Activated naive CD8-positive, alpha-beta T cell treated with anti-CD3 and anti-CD28 coated beads for 36 hours (primary cell): Measurements from ENCODE around the gene ESR2. TPM values are rescaled to one million over a fixed set of nuclear protein-coding genes. Genes with fewer than 3 reads are reported as not detected.

Experiments
- DNase-seq: peaks from one replicate; pipeline ENCODE4 v3.0.0; 2021
- H3K27ac Mint-ChIP-seq: one replicate; pipeline ENCODE4 v1.8.0; 2022; ENCODE audit warnings: mild to moderate bottlenecking, moderate library complexity, mixed read lengths
- H3K27me3 Mint-ChIP-seq: one replicate; pipeline ENCODE4 v1.8.0; 2022; ENCODE audit warnings: mild to moderate bottlenecking, mixed read lengths
- H3K36me3 Mint-ChIP-seq: one replicate; pipeline ENCODE4 v1.8.0; 2021; ENCODE audit warnings: mild to moderate bottlenecking, mixed read lengths
- H3K4me1 Mint-ChIP-seq: one replicate; pipeline ENCODE4 v1.8.0; 2021; ENCODE audit warnings: mixed read lengths
- H3K4me3 Mint-ChIP-seq: one replicate; pipeline ENCODE4 v1.8.0; 2022; ENCODE audit warnings: mild to moderate bottlenecking, moderate library complexity, mixed read lengths
- H3K9me3 Mint-ChIP-seq: one replicate; pipeline ENCODE4 v1.8.0; 2022; ENCODE audit warnings: mixed read lengths
- total RNA-seq, 2 experiments: library from RNA; stranded (reverse); gene quantifications; one replicate each; pipeline ENCODE4 v1.2.3, GENCODE V29; 2021

The ESR2 gene
- total RNA-seq, 2 experiments from 2014 or later = 0.95 to 0.96 TPM

GRCh38 chr14:64292197-64292596 is 2.0 kb downstream of the ESR2 start:
- peaks cover 16% of the 10 kb centered on the region for H3K27me3 Mint-ChIP-seq
- H3K4me1 Mint-ChIP-seq = peaks cover 42% of the 10 kb centered on the region
- H3K9me3 Mint-ChIP-seq = no peaks in the 10 kb centered on the region
- no peak overlapping the region for H3K4me3 Mint-ChIP-seq
- no peak for DNase-seq
- H3K36me3 Mint-ChIP-seq = no peaks in the 10 kb centered on the region
- H3K27ac Mint-ChIP-seq = no peak overlapping the region

- no peak overlapping the region for H3K4me3 Mint-ChIP-seq
- H3K9me3 Mint-ChIP-seq = peaks cover 1% of the 10 kb centered on the region
- DNase-seq = no peak
- no peak overlapping the region for H3K27ac Mint-ChIP-seq
- no peaks in the 10 kb centered on the region for H3K36me3 Mint-ChIP-seq
- peaks cover 19% of the 10 kb centered on the region for H3K27me3 Mint-ChIP-seq
- H3K4me1 Mint-ChIP-seq = peaks cover 22% of the 10 kb centered on the region
These were observed 4.6 kb downstream of the ESR2 start for GRCh38 chr14:64289571-64289970.

GRCh38 chr14:64281805-64282204 is 12.4 kb downstream of the ESR2 start:
- no peak for DNase-seq
- Mint-ChIP-seq H3K4me3 (peak overlapping the region; percentile 25), H3K27ac (peak overlapping the region; percentile 86), H3K9me3 (peaks cover 7% of the 10 kb centered on the region), H3K36me3 (peaks cover 6% of the 10 kb centered on the region), H3K4me1 (peaks cover 32% of the 10 kb centered on the region), H3K27me3 (peaks cover 3% of the 10 kb centered on the region)

GRCh38 chr14:64279704-64280668 is 14.2 kb downstream of the ESR2 start:
- H3K4me3 Mint-ChIP-seq = no peak overlapping the region
- peaks cover 30% of the 10 kb centered on the region for H3K4me1 Mint-ChIP-seq
- no peaks in the 10 kb centered on the region for H3K27me3 Mint-ChIP-seq
- peak overlapping the region; percentile 62 for H3K27ac Mint-ChIP-seq
- H3K36me3 Mint-ChIP-seq = peaks cover 6% of the 10 kb centered on the region
- peaks cover 6% of the 10 kb centered on the region for H3K9me3 Mint-ChIP-seq
- DNase-seq = peak; percentile 29

- peaks cover 8% of the 10 kb centered on the region for H3K9me3 Mint-ChIP-seq
- DNase-seq = no peak
- H3K4me1 Mint-ChIP-seq = peaks cover 30% of the 10 kb centered on the region
- peaks cover 8% of the 10 kb centered on the region for H3K27me3 Mint-ChIP-seq
- H3K4me3 Mint-ChIP-seq = no peak overlapping the region
- H3K27ac Mint-ChIP-seq = no peak overlapping the region
- H3K36me3 Mint-ChIP-seq = peaks cover 9% of the 10 kb centered on the region
These were observed 15.7 kb downstream of the ESR2 start for GRCh38 chr14:64278458-64278857.

- H3K4me1 Mint-ChIP-seq = peaks cover 3% of the 10 kb centered on the region
- no peak for DNase-seq
- peaks cover 3% of the 10 kb centered on the region for H3K36me3 Mint-ChIP-seq
- peaks cover 2% of the 10 kb centered on the region for H3K9me3 Mint-ChIP-seq
- H3K27me3 Mint-ChIP-seq = peaks cover 8% of the 10 kb centered on the region
- no peak overlapping the region for H3K4me3 Mint-ChIP-seq
- no peak overlapping the region for H3K27ac Mint-ChIP-seq
These were observed 22.2 kb downstream of the ESR2 start for GRCh38 chr14:64272019-64272418.

- peaks cover 3% of the 10 kb centered on the region for H3K36me3 Mint-ChIP-seq
- no peaks in the 10 kb centered on the region for H3K9me3 Mint-ChIP-seq
- no peak overlapping the region for H3K4me3 Mint-ChIP-seq
- no peaks in the 10 kb centered on the region for H3K27me3 Mint-ChIP-seq
- H3K27ac Mint-ChIP-seq = peak overlapping the region; percentile 16
- H3K4me1 Mint-ChIP-seq = peaks cover 16% of the 10 kb centered on the region
- DNase-seq = no peak
These were observed 27.9 kb downstream of the ESR2 start for GRCh38 chr14:64266239-64266638.

- H3K4me3 Mint-ChIP-seq = no peak overlapping the region
- H3K9me3 Mint-ChIP-seq = no peaks in the 10 kb centered on the region
- no peak for DNase-seq
- H3K27ac Mint-ChIP-seq = no peak overlapping the region
- peaks cover 3% of the 10 kb centered on the region for H3K36me3 Mint-ChIP-seq
- H3K27me3 Mint-ChIP-seq = no peaks in the 10 kb centered on the region
- H3K4me1 Mint-ChIP-seq = peaks cover 16% of the 10 kb centered on the region
These were observed 28.9 kb downstream of the ESR2 start for GRCh38 chr14:64265222-64265621.

- H3K9me3 Mint-ChIP-seq = no peaks in the 10 kb centered on the region
- no peaks in the 10 kb centered on the region for H3K36me3 Mint-ChIP-seq
- no peaks in the 10 kb centered on the region for H3K4me1 Mint-ChIP-seq
- H3K27ac Mint-ChIP-seq = no peak overlapping the region
- DNase-seq = no peak
- no peaks in the 10 kb centered on the region for H3K27me3 Mint-ChIP-seq
- H3K4me3 Mint-ChIP-seq = no peak overlapping the region
These were observed 33.8 kb downstream of the ESR2 start for GRCh38 chr14:64260418-64260817.

GRCh38 chr14:64255756-64256155 is 38.4 kb downstream of the ESR2 start:
- H3K4me1 Mint-ChIP-seq = no peaks in the 10 kb centered on the region
- H3K36me3 Mint-ChIP-seq = no peaks in the 10 kb centered on the region
- no peak overlapping the region for H3K27ac Mint-ChIP-seq
- no peak overlapping the region for H3K4me3 Mint-ChIP-seq
- no peaks in the 10 kb centered on the region for H3K27me3 Mint-ChIP-seq
- H3K9me3 Mint-ChIP-seq = no peaks in the 10 kb centered on the region
- no peak for DNase-seq

- no peaks in the 10 kb centered on the region for H3K4me1 Mint-ChIP-seq
- no peaks in the 10 kb centered on the region for H3K36me3 Mint-ChIP-seq
- no peak overlapping the region for H3K4me3 Mint-ChIP-seq
- no peaks in the 10 kb centered on the region for H3K9me3 Mint-ChIP-seq
- no peak for DNase-seq
- no peaks in the 10 kb centered on the region for H3K27me3 Mint-ChIP-seq
- H3K27ac Mint-ChIP-seq = no peak overlapping the region
These were observed 40.5 kb downstream of the ESR2 start for GRCh38 chr14:64253672-64254071.

- Mint-ChIP-seq H3K27me3 (no peaks in the 10 kb centered on the region), H3K27ac (no peak overlapping the region), H3K4me3 (no peak overlapping the region), H3K36me3 (no peaks in the 10 kb centered on the region), H3K4me1 (no peaks in the 10 kb centered on the region), H3K9me3 (no peaks in the 10 kb centered on the region)
- no peak for DNase-seq
These were observed 44.8 kb downstream of the ESR2 start for GRCh38 chr14:64249363-64249762.

- H3K4me3 Mint-ChIP-seq = no peak overlapping the region
- peaks cover 2% of the 10 kb centered on the region for H3K27me3 Mint-ChIP-seq
These were observed 45.5 kb downstream of the ESR2 start for GRCh38 chr14:64248689-64249088.

GRCh38 chr14:64247195-64247594 is 47.0 kb downstream of the ESR2 start:
- Mint-ChIP-seq H3K4me1 (no peaks in the 10 kb centered on the region), H3K4me3 (no peak overlapping the region), H3K9me3 (no peaks in the 10 kb centered on the region), H3K36me3 (no peaks in the 10 kb centered on the region), H3K27me3 (peaks cover 5% of the 10 kb centered on the region), H3K27ac (no peak overlapping the region)
- no peak for DNase-seq

More at GRCh38 chr14:64248689-64249088, 45.5 kb downstream of the ESR2 start:
- Mint-ChIP-seq H3K9me3 (no peaks in the 10 kb centered on the region), H3K27ac (no peak overlapping the region), H3K36me3 (no peaks in the 10 kb centered on the region), H3K4me1 (no peaks in the 10 kb centered on the region)
- DNase-seq = no peak

GRCh38 chr14:64246688-64247087 is 47.5 kb downstream of the ESR2 start:
- DNase-seq = no peak
- H3K27me3 Mint-ChIP-seq = peaks cover 9% of the 10 kb centered on the region
- H3K9me3 Mint-ChIP-seq = no peaks in the 10 kb centered on the region
- no peaks in the 10 kb centered on the region for H3K4me1 Mint-ChIP-seq
- no peaks in the 10 kb centered on the region for H3K36me3 Mint-ChIP-seq
- no peak overlapping the region for H3K4me3 Mint-ChIP-seq
- no peak overlapping the region for H3K27ac Mint-ChIP-seq

- no peaks in the 10 kb centered on the region for H3K4me1 Mint-ChIP-seq
- peaks cover 14% of the 10 kb centered on the region for H3K27me3 Mint-ChIP-seq
- H3K27ac Mint-ChIP-seq = no peak overlapping the region
- H3K36me3 Mint-ChIP-seq = no peaks in the 10 kb centered on the region
- no peak overlapping the region for H3K4me3 Mint-ChIP-seq
- no peaks in the 10 kb centered on the region for H3K9me3 Mint-ChIP-seq
- DNase-seq = no peak
These were observed 48.7 kb downstream of the ESR2 start for GRCh38 chr14:64245491-64245890.
